ENCODE measurements around the gene C6orf136.
A peak's percentile ranks its signal among the peaks of the same experiment; 100 is the strongest.

The C6orf136 gene

DNA sequence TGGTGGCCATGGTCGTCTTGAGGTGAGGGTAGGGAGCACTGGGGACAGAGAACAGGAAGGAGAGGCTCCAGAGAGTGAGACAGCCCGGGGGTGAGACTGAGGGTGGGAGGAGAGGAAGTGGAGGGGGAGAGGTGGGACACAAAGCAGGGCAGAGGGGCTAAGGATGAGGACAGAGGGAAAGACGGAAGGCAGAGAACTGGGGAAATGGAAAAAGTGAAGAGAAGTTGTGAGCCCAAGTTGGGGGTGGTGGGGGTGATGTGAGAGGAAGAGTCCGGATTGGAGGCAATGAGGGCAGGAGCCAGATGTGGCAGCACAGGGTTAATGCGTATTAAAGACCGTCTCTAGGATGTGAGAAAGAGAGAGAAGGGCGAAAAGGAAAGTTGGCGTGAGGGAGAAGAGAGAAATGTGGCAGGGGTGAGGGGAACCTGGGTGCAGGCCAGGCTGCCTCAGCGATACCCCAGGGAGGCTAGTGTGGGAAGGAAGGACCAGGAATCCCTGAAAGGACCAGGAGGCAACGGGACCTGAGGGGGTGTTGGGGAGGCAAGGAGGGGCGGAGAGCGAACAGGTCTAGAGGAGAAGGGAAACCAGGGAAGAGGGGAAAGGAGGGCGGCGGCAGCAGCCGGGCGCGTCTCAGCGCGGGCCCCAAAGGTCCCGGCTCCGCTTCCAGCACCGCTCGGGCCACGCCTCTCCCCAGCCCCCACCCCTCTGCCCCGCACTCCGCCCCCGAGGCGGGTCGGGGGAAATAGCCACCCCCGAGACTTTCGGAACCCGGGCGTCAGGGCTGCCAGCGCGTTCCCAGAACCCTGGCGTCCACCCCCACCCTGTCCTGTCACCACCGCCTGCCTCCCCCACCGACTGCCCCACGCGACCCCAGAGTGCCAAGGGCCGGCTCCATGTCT is 39.3 kb downstream of the C6orf136 start, which contains the start of gene PPP1R18:
PPP1R18 (minus strand) TSS at position 637 of the 899 bp plus-strand sequence; CDS start at position 10, 627 bp downstream.
- FAIRE-seq (no peak), DNase-seq (ENCODE audit: low spot score) (peak; percentile 13)

DNA sequence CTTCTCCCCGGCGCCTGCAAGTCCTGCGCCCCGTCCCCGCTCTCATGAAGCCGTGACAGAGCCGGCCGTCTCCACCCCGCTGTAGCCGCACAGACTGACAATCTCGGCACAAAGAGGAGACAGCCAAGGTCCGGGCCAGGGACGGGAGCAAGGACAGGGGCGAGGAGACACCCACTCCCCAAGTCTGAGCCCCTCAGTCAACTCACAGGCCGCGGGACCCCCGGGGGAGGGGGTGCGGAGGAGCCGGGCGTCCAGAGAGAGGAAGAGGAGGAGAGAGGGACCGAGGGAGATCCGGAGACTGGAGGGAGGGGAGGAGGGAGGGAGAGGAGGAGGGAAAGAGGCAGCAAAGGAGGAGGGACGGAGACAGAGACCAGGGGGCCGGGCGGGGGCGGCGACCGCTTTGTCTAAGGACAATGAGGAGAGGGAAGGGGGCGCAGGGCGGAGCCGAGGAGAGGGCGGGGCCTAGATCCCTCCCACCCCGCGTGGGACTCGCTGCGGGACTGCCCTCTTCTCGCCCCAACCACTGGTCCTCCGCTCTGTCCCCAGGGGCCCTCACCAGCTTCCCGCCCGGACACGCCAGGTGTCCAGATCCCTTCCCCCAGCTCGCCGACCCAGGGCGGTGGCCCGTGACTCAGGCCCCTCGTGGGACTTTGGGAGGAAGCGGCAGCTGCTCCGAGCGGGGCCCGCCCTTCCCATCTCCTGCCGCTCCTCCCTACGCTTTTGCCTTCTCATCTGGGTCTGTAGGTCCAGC is 40.1 kb downstream of the C6orf136 start:
- FAIRE-seq (peak; percentile 79), DNase-seq (ENCODE audit: low spot score) (peak; percentile 94)

GRCh38 chr6:30687659-30688431 is 40.9 kb downstream of the C6orf136 start:
- DNase-seq (ENCODE audit: low spot score) (no peak), FAIRE-seq (no peak)

DNA sequence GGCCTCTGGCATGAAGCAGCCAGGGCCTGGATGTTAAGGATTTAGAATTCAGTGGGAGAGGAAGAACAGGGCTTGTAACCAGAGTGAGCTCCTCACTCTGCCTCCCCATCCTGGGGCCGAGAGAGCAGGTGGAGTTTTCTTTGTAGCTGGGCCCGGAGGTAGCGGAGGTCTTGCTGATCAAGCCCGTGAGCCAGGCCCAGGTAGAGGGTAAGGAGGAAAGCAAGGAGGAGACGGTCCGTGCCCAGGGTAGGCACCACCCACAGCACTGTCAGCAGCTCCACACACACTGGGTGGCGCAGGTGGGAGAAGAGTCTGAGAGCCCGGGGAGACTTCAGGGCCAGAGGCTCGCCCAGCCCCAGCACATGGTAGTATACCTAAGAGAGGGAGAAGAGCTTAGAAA is 41.6 kb downstream of the C6orf136 start:
- no peak for DNase-seq (ENCODE audit: low spot score)
- FAIRE-seq: no peak

DNA sequence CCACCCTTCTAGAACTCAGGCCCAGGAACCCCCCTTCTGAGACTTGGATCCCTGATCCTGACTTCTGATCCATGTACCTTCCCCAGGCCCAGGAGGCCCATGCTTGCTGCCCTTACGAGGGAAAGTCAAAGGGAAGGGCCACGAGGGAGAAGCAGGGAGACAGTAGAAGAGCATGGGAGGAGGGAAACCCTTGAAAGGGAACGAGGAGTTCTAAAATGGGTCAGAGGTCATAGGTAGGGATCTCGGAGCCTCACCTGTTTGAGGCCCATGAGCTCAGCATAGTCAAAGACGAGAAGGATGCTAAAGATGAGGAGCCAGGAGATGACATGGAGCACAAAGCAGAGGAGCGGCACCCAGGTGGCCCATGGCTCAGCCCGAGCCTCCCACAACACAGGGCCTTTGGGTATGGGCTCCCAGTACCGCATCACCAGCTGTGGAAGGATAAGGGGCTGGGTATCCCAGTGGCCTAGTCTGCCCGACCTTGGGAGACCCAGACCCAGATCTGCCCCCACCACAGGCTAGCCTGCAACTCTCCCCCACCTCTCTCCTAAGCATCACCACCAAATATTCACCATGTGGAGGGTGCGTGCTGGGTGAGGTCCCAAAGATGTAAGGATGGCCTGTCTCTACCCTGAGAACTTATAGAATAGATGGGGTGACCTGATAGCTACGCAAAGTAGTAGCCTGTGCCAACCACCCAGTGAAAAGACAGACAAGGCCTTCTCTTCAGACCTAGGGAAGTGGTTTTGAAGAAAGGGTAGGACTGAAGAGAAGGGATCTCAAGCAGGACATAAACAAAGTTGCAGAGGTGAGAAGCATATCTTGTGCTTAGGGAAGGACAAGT is 42.3 kb downstream of the C6orf136 start:
- no peak for DNase-seq (ENCODE audit: low spot score)
- no peak for FAIRE-seq

DNA sequence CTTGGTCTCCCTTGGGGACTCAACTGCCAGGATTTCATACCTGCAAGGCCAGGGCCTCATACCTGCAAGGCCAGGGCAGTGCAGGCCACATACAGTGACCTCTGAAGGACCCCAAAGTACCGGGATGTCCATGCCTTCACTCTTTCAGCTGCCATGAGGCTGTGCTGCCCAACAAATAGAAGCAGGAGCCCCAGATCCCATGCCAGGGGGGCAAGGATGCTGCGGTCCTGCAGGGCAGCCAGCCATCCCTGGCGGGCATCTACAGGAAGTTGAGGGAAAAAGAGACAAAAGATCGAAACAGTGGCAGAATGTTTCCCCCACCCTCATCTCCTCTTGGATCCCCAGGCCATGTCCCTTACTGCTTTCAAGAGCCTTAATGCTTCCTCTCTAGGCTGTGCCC is 43.1 kb downstream of the C6orf136 start:
- DNase-seq (ENCODE audit: low spot score) (no peak), FAIRE-seq (no peak)

DNA sequence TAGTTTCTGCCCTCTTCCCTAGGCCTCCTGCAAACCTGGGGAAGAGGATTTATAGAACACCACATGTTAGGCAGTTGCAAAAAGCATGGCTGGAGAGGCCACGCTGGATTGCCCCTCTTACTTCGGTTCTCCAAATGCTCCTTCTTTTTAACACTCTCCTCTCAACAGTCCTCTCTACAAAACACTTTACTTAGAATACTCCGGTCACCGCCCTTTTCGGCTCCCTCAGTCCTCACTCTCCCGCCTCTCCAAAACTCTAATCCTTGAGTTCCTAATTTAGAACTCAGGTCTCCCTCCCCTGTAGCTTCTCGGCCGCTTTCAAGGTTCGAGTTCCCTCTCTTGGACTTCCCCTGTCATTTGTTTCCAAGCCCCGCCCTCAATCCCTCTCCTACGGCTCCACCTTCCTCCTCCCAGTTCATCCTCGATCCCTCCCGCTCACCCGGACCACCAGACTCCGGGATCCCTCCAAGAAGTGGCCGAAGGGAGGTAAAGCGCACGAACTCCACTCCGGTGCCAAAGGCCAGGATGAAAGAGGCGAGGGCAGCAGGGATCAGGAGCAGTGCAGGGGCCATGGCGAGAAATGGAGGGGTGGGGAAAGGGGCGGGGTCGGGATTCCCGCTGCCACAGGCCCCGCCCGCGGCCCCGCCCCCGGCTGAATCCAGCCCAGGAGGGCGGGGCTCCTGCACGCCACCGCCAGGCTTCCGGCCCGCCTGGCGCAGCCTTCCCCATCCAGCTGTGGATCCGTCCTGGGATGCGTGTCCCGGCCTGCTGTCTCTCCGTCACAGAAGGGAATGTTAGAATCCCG is 43.7 kb downstream of the C6orf136 start, which contains the start of gene NRM:
NRM (minus strand) TSS at position 582 of the 805 bp plus-strand sequence; CDS start at position 572, 10 bp downstream.
- FAIRE-seq: no peak
- DNase-seq (ENCODE audit: low spot score): peak; percentile 54

DNA sequence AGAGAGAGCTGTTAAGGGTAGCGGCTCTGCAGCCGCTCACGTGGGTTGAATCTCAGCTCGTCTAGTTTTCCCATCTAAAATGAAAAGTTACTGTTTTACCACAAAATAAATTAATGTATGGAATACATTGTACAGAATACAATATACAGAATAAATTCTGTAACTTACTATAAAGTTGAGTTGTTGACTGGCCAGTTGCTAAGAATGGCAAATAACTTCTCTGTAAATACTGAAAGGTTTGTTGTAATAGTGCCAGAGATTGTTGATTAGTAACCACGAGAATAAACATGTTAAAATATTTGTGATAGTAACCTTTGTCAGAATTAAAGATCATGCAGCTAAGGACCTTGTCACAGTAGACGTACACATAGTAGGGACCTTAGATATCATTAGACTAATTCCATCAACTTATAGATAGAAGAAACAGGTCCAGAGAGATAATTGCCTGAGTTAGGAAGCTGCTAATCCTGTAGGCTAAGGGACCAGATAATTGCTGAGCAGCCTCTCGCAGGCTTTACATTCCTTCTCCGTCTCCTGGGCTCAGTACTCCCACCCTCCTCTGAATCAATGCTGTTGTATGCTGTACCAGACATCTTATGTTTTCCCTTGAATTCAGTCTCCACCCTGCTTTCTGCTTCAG is 44.4 kb downstream of the C6orf136 start:
- no peak for FAIRE-seq
- DNase-seq (ENCODE audit: low spot score): no peak

- DNase-seq (ENCODE audit: low spot score) (no peak), FAIRE-seq (no peak)
Observed at GRCh38 chr6:30696432-30696831, 49.5 kb downstream of the C6orf136 start.

DNA sequence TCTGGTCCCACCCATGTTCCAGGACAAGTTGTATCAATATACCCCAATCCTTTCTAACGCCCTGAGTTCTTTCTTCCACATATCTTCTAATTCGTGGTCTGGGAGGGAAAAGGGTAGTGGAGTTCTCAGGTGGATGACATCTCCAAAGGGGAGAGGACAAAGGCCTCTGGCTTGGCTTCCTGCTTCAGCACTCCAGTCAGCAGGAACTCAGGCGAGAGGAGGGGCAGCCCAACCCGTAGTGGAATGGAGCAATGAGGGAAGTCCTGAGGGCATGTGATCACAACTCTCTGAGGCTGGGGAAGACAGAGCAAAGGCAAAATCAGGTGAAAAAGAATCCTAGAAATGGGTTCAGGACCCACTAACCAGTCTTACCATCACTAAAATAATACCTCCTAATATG is 53.4 kb downstream of the C6orf136 start:
- no peak for FAIRE-seq
- DNase-seq (ENCODE audit: low spot score): no peak
